Stimulated activated CD8-positive, alpha-beta memory T cell treated with anti-CD3 and anti-CD28 coated beads, Interleukin-7, amount 100 ng/mL, for 4 hours (primary cell): Measurements from ENCODE around the gene TPRA1.
"Not testable (repeated sequence)": the region's sequence is repeated elsewhere in the genome, so short reads cannot be mapped to it uniquely, and the experiment has no call there.

Source experiments
- DNase-seq, 2 donors: peaks; one replicate each; pipeline ENCODE4 v3.0.0-alpha.2; 2020; ENCODE audit warnings: low read depth in 2 of 2

Gene TPRA1

DNA sequence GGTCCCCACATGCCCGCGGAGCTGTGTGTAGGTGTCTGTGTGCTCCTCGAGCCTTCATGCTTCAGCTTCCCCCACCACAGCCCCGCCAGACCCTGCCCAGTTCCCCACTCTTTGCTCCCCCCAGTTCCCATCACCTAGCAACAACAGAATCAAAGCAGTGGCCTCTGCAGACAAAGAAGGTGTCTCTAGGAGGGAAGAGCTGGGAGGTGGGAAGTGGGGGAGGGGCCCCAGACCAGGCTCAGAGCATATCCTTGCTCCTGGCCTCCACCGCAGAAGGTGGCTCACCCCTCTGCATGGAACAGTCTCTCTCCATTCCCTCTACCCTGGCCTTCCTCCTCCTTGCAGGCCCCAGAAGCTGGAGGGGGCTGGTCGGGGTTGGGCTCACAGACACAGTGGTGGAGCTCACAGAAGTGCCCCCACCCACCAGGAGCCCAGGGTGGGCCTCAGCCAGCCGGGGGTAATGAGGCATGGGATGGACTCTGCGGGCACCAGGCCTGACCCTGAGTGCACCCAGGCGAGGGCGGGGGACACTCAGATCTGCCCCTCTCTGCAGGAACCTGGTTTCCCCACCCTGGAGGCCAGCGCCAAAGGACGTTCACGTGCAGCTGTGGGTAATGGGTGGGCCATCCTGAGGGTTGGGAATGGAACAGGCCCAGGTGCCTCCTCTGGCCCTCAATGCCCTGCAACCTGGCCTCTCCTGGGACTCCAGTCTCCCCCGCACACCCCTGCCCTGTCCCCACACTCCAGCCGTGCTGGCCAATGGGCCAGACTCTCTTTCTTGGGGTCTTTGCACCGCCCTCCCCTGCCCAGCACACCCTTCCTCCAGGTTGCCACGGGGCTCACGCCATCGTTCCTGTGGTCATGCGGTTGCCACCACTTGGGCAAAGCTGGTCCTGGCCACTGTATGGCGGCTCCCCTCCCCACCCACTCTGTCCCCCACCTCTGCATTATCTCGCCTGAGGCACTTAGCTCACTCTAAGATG lies 53.4 kb downstream of the TPRA1 start:
- no peak for DNase-seq

DNA sequence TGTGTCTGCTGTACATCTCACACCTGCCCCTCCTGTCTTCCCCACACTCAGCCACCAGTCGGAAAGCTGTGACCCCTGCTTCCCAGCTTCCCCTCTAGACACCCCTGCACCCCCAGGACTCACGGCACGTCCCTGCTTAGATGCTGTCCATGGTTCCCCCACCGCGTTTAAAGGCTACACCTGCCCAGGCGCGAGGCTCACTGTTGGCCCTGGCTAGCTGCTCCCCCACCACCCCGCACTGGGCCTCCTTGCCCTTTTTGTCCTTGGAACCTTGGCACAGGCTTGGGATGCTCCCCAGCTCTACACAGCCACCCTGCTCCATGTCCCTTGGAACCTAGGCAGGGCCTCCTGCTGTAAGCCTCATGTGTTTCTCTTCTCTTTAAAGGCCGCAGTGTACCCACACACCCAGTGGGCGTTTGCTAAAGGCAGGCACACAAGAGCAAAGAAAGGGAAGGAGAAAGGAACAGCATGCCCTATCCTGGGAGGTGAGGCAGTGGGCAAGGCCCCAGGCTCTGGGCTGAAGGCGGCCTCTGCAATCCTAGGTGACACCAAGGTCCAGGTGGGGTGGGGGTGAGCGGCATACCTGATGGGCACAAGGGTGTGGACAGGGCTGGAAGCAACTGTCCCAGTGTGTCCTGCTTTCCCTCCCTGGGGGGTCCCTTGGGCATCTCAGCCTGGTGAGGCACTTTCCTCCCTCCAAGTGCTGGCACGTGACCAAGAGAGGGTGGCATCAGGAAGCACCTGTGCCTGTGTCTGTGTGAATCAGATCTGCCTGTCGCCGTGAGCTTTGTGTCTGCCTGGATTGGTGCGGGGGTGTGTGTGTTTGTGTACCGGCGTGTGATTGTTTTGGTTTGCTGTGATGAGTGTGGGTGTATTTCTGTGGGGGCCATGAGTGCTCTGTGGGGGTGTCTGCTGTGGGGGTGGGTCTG lies 54.4 kb downstream of the TPRA1 start:
- DNase-seq: no peak

DNA sequence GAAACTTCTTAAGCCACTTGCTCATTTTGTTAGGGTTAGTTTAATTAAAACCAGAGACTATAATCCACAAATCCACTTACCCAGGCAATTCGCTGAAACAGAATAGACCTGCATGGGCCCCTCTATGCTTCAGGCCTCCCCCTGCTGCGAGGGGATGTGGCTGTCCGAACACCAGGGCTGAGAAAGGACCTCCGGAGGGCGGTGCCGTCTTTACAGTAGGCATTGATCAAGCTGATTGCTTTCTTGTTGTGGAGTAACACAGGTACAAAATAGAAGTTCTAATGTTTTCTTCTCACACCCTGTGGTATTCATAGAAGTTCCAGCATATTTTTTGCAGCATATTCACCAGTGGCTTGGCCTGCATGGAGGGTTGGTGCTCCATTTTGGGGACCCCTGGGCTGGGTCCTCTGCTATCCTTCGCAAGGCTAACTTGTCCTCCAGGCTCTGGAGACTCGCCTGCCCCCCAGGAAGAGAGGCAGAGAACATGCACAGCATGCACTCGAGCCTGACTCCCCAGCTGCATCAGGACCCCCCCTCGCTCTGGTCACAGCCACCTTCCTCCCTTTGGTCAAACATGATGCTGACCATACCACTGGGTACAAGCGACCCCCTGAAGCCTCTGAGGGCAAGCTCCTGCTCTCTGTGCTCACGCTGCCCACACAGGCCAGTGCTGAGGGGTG lies 55.3 kb downstream of the TPRA1 start:
- DNase-seq: no peak

DNA sequence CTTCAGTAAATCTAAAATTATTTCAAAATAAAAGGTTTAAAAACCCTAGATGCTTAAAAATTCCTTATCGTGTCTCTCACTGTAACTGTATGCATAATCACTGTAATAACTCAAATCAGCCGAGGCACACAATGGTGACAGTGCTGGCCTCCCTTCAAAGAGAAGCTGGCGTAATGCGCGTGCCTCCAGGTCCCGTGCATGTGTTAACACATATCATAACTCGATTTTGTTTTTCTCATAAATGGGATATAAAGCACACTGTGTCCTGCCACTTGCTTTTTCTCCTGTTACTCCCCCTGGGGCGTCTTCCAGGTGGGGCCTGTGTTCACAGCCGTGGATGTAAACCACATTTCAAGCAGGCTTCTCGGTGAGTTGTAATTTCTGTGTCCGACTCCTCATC lies 56.0 kb downstream of the TPRA1 start:
- no peak for DNase-seq

- no peak for DNase-seq
Measured at GRCh38 chr3:127534161-127534451, 56.4 kb downstream of the TPRA1 start.

GRCh38 chr3:127532561-127533203 lies 57.9 kb downstream of the TPRA1 start:
- no peak for DNase-seq

GRCh38 chr3:127531821-127532220 lies 58.7 kb downstream of the TPRA1 start:
- no peak for DNase-seq

DNA sequence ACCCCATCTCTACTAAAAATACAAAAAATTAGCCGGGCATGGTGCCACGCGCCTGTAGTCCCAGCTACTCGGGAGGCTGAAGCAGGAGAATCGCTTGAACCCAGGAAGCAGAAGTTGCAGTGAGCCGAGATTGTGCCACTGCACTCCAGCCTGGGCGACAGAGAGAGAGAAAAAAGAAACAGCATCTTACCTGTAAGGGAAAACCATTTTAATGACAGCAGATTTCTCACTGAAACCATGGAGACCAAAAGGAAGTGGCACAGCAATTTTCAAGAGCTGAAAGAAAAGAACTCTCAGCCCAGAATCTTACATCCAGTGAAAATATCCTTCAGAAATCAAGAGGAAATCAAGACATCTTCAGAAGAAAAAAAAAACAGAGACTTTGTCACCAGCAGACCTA lies 59.7 kb downstream of the TPRA1 start:
- not testable (repeated sequence) for DNase-seq

DNA sequence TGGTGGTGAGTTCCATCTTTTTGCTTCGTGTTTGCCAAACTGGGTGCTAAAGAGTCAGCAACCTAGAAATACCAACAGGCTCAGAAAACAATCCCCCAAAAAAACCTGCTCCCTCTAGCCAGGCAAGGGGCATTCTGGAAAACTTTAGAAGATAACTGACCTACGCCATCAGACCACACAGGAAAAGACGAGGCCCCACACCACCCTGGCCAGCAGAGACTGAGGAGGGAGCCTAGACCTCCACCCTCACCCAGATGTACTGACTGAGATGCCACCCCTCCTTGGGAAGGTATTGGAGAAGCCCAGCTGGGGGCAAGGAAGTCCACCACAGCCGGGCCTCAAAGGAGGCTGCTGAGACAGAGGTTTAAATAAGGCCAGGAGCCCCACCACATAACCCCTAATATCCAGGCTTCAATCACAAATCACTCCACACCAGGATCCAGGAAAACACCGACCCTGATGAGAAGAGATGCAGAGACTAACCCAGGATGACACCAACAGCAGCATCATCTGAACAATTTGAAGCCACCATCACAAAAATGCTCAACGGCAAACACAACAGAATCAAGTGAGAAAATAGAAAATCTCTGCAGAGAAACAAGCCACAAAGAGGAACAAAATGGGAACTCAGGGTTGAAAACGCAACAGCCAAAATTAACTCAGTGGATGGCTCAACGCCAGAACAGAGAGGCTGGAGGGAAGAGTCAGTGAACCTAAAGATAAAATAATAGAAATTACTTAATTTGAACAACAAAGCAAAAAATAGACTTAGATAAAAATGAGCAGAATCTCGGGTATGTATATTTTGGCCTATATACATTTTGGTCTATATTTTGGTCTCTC lies 61.0 kb downstream of the TPRA1 start:
- DNase-seq: no peak

DNA sequence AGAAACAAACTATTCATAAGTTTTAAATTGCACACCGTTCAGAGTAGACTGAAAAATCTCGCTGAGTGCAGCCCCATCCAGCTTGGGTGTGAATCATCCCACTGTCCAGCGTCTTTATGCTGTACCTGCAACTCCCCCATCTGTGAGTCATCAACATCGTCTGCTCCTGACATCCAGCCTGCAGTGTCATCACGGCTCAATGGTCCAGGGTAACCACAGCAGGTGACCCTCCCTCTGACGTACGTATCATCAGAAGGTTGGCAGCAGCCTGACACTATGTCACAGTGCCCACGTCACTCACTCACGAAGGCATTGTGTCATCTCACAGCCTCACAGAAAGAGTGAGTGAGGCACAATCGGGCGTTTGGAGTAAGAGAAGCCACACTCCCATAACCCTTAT lies 65.2 kb downstream of the TPRA1 start:
- DNase-seq: no peak

- no peak for DNase-seq
Measured at GRCh38 chr3:127524296-127524896, 66.1 kb downstream of the TPRA1 start.
